Epithelial cell of esophagus (primary cell): Measurements from ENCODE around the gene TRIM22.

ENCODE experiments used
- DNase-seq: peaks from one replicate; pipeline ENCODE4 v3.0.0; 2010; ENCODE audit warnings: low read depth
- H3K4me3 ChIP-seq: 2 replicates; pipeline ENCODE4 v1.5.1; 2011; ENCODE audit warnings: mild to moderate bottlenecking, low read length, control low read depth
- CTCF ChIP-seq: IDR thresholded peaks from 2 replicates; pipeline ENCODE4 v1.5.1; 2011; ENCODE audit warnings: low read depth, mild to moderate bottlenecking, low read length, control low read depth, inconsistent platforms; ENCODE audit not compliant: insufficient read depth; ENCODE audit errors: missing control alignments

TRIM22 gene

DNA sequence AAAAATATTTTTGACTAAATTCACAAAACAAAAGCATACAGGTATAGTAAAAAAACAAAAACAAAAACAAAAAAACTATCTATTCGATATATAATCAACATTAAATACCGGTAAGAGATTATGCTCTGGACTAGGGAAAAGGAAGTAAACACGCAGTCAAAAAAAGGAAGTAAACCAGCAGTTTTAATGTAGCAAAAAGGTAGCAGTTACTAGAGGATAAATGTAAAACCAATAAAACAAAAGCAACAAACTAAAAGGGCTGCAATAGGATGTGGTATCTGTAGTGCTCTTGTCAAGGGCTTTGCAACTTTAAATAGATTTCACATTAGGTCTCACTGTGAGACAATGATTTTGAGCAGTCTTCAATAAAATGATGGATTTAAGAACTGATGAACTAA is 2.4 kb downstream of the TRIM22 start:
- no peak overlapping the region for H3K4me3 ChIP-seq
- no peak for TF ChIP-seq CTCF
- DNase-seq: no peak

DNA sequence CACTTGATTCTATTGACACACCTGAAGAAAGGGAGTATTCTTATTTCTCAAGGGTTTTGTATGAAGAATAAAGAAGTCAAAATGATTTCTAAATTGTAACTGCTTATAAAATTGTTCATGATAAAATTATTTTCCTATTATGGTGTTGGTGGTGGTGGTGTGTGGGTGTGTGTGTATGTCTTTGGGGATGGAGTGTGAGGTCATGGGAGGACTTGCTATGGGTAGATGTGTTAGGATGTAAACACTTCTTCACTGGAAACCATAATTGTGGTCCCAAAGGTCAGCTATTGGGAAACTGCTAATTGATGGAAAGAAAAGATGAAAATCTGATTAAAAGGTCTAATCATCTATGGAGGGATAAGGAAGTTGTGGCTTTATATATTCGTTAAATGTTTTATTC is 5.1 kb downstream of the TRIM22 start:
- DNase-seq: no peak
- TF ChIP-seq CTCF: no peak
- no peak overlapping the region for H3K4me3 ChIP-seq

GRCh38 chr11:5695580-5695979 is 6.0 kb downstream of the TRIM22 start:
- TF ChIP-seq CTCF: no peak
- DNase-seq: no peak
- H3K4me3 ChIP-seq: no peak overlapping the region

DNA sequence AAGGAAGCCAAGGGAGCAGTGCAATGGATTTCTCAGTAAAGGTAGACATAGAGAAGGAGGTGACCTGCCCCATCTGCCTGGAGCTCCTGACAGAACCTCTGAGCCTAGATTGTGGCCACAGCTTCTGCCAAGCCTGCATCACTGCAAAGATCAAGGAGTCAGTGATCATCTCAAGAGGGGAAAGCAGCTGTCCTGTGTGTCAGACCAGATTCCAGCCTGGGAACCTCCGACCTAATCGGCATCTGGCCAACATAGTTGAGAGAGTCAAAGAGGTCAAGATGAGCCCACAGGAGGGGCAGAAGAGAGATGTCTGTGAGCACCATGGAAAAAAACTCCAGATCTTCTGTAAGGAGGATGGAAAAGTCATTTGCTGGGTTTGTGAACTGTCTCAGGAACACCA is 6.6 kb downstream of the TRIM22 start:
- no peak overlapping the region for H3K4me3 ChIP-seq
- no peak for DNase-seq
- TF ChIP-seq CTCF: no peak

- H3K4me3 ChIP-seq: no peak overlapping the region
- no peak for TF ChIP-seq CTCF
- no peak for DNase-seq
Measured at GRCh38 chr11:5698281-5698680, 8.7 kb downstream of the TRIM22 start.

- DNase-seq: no peak
- no peak overlapping the region for H3K4me3 ChIP-seq
- TF ChIP-seq CTCF: no peak
Measured at GRCh38 chr11:5700421-5701054, 10.9 kb downstream of the TRIM22 start.

GRCh38 chr11:5701055-5701577 is 11.5 kb downstream of the TRIM22 start:
- H3K4me3 ChIP-seq: no peak overlapping the region
- no peak for TF ChIP-seq CTCF
- DNase-seq: no peak
